H1 (cell line): ENCODE results near the gene FRMD4A.

ENCODE experiments used
- ATF3 ChIP-seq: IDR thresholded peaks from 2 replicates; pipeline ENCODE4 v1.6.1; 2011; ENCODE audit warnings: low read depth, mild to moderate bottlenecking, low read length; ENCODE audit not compliant: insufficient read depth
- BRCA1 ChIP-seq: IDR thresholded peaks from 2 replicates; pipeline ENCODE4 v1.6.1; 2012; ENCODE audit warnings: low read depth, low read length, improper control_type of control experiment
- CHD1 ChIP-seq: IDR thresholded peaks from 2 replicates; pipeline ENCODE4 v1.6.1; 2012; ENCODE audit warnings: low read depth, low read length, improper control_type of control experiment
- CTCF ChIP-seq, 3 experiments: IDR thresholded peaks; 1 replicate in 2 of 3; 2 replicates in 1 of 3; pipeline versions ENCODE4 v1.5.1 to v1.6.1; 2011; ENCODE audit warnings: low read length in 3 of 3, mild to moderate bottlenecking in 3 of 3, inconsistent platforms in 2 of 3, low read depth in 1 of 3, moderate library complexity in 1 of 3; ENCODE audit not compliant: insufficient read depth in 1 of 3; ENCODE audit errors: control extremely low read depth in 1 of 3
- EZH2 ChIP-seq: fragments of 200-600 bp; sonication (generic); IDR thresholded peaks from 2 replicates; pipeline ENCODE4 v1.7.1; 2012; ENCODE audit warnings: low read depth, mild to moderate bottlenecking, moderate library complexity, low read length, inconsistent platforms; ENCODE audit not compliant: severe bottlenecking
- JUN ChIP-seq: IDR thresholded peaks from 2 replicates; pipeline ENCODE4 v1.6.1; 2011; ENCODE audit warnings: low read depth, mild to moderate bottlenecking, improper control_type of control experiment, low read length
- KDM1A ChIP-seq: fragments of 200-600, 300-600 bp; sonication (generic); IDR thresholded peaks from 2 replicates; pipeline ENCODE4 v1.7.1; 2016; ENCODE audit warnings: mild to moderate bottlenecking, low read length, borderline replicate concordance
- PHF8 ChIP-seq: fragments of 200-600 bp; sonication (generic); conservative IDR thresholded peaks from 2 replicates; pipeline ENCODE4 v1.7.1; 2012; ENCODE audit warnings: low read depth, mild to moderate bottlenecking, inconsistent platforms, low read length, moderate library complexity
- POLR2A ChIP-seq, 2 experiments: IDR thresholded peaks; 1 replicate in 1 of 2; 2 replicates in 1 of 2; pipeline ENCODE4 v1.6.1; 2011; ENCODE audit warnings: low read depth in 2 of 2, low read length in 2 of 2, mild to moderate bottlenecking in 2 of 2; ENCODE audit errors: control extremely low read depth in 1 of 2
- RFX5 ChIP-seq: IDR thresholded peaks from 2 replicates; pipeline ENCODE4 v1.6.1; 2011; ENCODE audit warnings: low read depth, low read length, improper control_type of control experiment, borderline replicate concordance
- YY1 ChIP-seq: IDR thresholded peaks from 2 replicates; pipeline ENCODE4 v1.6.1; 2011; ENCODE audit warnings: low read depth, mild to moderate bottlenecking, low read length
- TF ChIP-seq, protein P1 (sequence below): IDR thresholded peaks from 2 replicates; pipeline ENCODE4 v1.6.1; 2012; ENCODE audit warnings: inconsistent platforms

GRCh38 chr10:13685885-13686284, 644.8 kb downstream of the FRMD4A start:
- no peak for TF ChIP-seq CTCF (IDR thresholded peaks at IDR 0.05; ENCODE audit: control extremely low read depth in 1 of 3, insufficient read depth in 1 of 3, low read depth in 1 of 3, low read length in 3 of 3)
- TF ChIP-seq CHD1, result no peak
- TF ChIP-seq ATF3, result no peak
- TF ChIP-seq POLR2A (IDR thresholded peaks at IDR 0.05; ENCODE audit: control extremely low read depth in 1 of 2, low read depth in 2 of 2, low read length in 2 of 2), result no peak
- TF ChIP-seq YY1, result no peak
- TF ChIP-seq, protein P1, sequence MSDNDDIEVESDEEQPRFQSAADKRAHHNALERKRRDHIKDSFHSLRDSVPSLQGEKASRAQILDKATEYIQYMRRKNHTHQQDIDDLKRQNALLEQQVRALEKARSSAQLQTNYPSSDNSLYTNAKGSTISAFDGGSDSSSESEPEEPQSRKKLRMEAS, result no peak
- TF ChIP-seq EZH2, result no peak
- no peak for TF ChIP-seq RFX5
- no peak for TF ChIP-seq BRCA1
- TF ChIP-seq JUN, result no peak
- no peak for TF ChIP-seq PHF8
- no peak for TF ChIP-seq KDM1A
